NCI-H345 (cell line): ENCODE measurements around the gene OAS1.

Source experiments
- DNase-seq: peaks from one replicate; lab custom pipeline; 2025; lab: John Stamatoyannopoulos, UW

Gene OAS1

DNA sequence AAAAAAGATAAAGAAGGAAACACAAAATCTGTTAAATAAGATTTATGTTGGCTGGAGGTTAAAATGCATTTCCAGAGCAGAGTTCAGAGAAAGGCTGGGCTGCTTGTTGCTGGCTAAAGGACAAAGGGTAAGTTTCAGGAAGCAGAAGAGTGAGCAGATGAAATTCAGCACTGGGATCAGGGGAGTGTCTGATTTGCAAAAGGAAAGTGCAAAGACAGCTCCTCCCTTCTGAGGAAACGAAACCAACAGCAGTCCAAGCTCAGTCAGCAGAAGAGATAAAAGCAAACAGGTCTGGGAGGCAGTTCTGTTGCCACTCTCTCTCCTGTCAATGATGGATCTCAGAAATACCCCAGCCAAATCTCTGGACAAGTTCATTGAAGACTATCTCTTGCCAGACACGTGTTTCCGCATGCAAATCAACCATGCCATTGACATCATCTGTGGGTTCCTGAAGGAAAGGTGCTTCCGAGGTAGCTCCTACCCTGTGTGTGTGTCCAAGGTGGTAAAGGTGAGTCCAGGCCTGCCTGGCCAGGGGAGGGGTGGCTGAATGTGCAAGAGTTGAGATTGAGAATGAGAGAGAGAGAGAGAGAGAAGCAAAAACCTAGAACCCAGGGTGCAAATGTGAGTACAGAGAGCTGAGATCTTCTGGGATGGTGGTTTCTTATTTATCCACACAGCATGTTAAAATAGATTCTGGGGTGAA is at the start of gene OAS1:
TSS of gene OAS1 (plus strand) at position 251 of the 703 bp plus-strand sequence. CDS start at position 329, 78 bp downstream.
- peak; percentile 33 for DNase-seq

DNA sequence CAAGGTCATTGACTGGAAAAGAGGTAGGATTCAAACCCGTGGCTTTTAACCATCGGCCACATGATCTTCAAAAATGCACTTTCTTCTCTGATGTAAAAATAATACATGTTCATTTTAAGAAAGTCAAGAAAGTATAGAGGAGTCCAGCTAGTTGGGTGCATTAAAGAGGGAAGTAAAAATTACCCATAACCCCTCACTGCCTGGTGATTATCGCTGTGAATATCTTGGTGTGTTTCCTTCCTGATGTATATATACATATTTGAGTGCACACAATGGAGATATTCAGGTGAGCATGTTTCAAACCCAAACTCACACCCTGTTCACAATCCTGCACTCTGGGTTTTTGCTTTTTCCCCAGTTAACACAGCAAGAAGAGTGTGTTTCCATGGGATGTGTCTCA is 47.5 kb upstream of the OAS1 start:
- DNase-seq, result no peak

DNA sequence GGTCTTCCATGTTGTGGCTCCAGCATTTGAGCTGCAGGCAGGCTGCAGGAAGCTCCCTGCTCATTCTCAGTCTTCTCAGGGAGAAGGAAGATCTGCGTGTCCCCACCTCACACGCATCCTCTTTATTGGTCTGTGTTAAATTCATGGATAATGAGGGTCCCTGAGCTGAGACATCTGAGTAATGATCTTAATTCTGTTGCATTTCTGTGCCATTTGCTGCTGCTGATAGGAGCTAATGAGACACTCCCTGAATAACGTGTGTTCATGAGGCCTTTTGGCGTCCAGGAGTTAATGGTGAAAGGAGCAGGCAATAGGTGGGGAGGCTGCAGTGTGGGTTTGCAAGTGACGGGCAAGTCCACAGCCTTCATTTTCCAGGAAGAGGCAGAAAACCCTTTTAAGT is 46.6 kb upstream of the OAS1 start:
- DNase-seq, result no peak

DNA sequence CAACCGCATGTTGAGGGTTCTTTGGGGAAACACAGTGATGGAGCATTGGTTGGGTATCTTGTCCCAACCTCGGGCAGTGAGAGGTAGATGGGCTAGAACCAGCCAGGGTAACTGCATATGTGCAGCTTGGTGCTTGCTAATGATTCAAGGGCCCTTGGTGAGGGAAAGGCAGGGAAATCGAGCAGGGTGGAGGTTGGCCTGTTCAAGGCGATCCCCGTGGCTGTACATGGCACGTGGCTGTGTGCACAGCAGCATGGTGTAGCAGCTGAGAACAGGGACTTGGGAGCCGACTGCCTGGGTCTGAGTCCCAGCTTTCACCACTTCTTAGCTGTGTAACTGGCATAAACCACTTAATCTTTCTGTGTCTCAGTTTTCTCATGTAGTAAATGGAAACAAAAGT is 45.5 kb upstream of the OAS1 start:
- no peak for DNase-seq

DNA sequence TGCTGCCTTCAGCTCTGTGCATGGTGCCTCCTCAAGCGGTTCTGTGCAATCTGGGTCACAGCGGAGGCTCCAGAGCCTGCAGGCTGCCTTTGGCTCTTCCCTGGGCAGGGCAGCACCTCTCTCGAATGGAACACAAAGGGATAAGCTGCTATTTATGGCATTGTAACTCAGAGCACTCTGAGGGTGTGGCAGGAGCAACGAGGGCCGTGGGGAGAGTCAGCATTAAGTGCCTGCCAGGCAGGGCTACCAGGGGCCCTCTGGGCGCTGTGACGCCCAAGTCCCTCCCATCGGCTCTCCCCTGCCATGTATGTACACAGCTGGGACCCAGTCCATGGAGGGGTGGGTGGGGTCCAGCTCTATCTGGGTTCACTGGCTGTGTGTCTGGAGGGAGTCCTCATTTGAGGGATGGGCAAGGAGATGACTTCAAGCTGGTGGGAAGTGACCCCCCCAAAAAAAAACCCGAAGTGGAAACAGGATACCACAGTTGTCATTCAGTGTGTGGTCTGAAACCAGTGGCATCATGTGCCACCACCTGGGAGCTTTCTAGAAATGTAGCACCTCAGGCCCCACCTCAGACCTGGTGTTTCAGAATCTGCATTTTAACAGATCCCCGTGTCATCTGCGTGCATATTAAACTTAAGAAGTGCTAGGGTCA is 44.0 kb upstream of the OAS1 start:
- DNase-seq, result peak; percentile 76

DNA sequence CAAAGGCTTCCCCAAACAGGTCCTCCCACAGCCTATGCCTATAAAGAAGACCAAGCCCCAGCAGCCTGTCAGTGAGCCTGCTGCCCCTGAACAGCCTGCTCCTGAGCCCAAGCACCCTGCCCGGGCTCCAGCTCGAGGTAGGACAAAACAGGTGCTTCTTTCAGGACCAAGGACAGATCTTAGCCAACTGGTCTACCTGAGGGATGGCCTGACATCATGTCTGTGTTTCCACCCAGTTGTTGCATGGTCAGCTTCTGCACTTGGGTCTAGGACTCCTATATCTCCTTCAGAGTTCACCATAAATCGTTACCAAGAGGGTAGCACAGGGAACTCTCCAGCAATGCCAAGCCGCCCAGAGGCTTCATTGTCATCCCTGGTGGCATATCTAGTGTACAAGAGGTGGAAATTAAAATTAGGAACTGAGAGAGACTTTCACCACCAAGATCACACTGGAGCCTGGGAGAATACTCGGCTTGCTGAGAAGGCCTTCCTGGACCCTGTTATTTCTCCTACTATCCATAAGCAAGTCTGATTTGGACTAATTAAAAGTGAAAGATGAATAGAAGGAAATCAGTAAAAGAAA is 38.2 kb upstream of the OAS1 start:
- DNase-seq, result no peak

DNA sequence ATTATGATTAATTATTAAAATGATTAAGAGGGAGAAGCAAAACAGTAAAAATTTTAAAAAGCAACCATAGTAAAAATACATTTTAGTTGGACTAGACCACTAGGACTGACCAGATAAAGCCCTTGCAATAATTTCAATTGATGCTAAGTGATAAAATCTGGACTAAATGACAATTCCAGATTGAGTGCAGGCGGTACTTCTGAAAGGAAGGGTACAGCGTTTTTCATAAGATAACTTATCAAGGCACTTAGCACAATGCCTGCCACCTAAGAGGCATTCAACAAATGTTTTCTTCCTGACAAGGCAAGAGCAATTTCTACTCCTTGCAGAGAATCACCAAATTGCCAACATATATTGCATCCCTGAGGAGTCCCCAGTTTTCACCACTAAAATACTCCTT is 37.7 kb upstream of the OAS1 start:
- no peak for DNase-seq

DNA sequence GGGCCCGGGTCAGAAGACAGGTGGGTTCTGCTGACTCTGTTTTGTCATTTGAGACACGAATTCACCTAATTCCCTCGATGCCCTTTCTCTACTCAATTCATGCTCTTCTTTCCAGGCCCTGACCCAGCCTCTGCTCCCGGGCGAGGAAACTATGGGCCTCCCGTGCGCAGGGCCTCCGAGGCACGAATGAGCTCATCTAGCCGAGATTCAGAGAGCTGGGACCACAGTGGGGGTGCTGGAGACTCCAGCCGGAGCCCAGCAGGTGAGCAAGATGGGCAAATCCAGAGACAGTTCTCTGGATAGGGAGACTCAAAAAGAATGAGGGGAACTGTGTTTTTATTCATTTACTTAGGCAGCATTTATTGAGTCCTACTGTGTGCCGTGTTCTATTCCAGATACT is 37.0 kb upstream of the OAS1 start:
- no peak for DNase-seq

DNA sequence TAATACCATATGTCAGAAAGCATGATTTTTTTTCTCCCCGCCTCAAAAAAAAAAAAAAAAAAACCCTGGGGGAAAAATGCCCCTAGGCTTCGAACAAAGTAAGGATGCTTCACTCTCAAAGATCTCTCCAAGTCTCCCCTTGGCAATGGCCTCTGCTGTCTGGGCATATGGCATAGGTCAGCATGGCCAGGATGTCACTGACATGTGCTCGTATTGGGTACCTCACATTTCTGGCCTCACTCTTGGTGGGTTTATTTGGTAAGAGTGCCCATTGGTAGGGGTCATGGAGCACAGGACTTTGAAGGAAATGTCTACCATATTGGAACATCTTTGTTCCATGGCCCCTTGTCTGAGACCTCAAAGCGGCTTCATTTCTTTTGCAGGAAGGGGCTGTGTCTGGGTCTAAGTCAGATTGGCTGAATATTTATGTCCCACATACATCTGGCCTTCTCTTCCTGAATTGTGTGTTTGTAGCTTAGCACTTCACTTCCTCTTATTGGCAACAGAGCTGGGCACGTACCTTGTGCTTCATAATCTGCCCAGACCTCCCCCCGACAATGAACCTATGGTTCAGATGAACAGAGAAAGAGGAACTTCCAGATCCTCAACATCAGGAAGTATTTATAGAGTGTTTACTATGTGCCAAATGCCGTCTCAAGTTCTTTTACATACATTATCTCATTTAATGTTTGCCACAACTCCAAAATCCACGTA is 36.3 kb upstream of the OAS1 start:
- DNase-seq, result no peak

DNA sequence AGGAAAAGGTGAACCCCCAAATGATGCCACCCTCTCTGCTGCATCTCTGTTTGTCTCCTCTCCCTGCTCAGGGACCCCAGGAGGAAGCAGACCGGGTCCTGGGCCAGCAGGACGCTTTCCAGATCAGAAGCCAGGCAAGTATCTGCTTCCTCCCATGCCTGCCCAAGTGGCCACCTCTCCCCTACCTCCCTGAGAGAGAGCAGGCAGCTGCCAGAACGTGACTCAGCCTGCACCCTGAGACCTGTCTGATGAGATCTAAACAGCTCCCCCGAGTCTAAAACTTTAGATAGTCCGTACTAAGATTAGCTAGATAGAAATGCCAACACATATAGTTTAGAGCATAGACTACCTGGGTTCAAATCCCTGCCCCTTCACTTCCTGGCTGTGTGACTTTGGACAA is 31.2 kb upstream of the OAS1 start:
- no peak for DNase-seq

DNA sequence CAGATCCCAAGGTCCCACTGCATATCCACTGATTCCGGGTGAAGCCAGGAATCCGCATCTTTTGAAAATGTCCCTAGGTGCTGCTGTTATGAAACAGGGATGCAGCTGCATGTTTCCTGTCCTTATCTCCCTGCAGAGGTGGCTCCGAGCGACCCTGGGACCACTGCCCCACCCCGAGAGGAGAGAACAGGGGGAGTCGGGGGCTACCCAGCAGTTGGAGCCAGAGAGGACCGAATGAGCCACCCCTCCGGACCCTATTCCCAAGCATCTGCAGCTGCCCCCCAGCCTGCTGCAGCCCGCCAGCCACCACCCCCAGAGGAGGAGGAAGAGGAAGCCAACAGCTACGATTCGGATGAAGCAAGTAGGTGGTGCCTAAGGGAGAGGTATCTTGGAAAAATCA is 30.3 kb upstream of the OAS1 start:
- DNase-seq, result no peak

DNA sequence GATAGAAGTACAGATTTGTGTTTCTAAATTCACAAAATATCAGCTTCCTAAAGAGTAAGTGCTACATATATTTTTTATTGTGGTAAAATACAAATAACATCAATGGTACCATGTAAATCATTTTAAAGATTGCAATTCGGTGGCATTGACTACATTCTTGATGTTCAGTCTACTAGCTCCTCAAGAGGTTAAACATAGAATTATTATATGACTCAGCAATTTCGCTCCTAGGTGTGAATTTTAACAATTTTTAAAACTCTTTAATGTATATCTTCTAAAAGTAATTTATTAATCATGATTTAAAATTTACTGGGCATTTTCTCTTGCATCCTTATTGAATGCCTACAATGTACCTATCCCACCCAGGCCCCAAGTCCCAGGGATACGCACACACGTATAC is 29.8 kb upstream of the OAS1 start:
- DNase-seq, result no peak

DNA sequence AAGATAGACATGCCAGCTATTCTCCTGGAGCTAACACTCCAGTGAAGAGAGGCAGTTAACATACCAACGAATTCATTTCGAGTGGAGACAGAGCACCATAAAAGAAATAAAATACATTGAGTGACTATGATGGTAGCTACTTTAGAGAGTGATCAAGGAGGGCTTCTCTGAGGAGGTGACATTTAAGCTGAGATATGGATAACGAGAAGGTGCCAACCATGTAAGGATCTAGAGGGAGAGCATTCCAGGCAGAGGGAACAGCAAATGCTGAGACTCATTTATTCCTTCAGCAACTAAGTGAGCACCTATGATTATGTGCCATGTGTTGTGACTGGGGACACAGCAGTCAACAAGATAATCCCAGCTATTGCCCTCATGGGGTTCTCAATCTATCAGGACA is 28.3 kb upstream of the OAS1 start:
- no peak for DNase-seq

DNA sequence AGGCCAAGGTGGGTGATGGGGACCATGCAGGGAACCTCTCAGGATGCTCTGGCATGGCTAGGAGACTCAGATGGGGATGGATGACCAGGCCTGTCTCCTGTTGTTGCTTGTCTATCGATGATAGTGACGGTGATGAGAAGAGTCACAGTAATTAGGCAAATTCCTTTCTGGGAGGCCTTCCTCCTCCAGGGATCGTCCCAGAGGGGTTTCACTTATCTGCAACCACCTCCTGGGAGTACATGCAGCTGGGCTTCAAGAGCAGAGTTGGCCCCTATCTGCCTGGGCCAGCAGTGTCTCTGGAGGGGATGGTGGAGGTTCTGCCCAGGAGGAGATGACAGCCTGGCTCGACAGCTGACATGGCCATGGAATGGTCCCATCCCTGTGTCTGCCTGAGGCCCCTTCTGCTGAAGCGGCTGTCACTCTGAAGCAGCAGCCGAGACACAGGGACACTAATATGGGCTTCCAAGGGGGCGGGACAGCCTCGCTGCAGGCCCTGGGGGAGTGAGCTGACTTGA is 27.5 kb upstream of the OAS1 start:
- no peak for DNase-seq

DNA sequence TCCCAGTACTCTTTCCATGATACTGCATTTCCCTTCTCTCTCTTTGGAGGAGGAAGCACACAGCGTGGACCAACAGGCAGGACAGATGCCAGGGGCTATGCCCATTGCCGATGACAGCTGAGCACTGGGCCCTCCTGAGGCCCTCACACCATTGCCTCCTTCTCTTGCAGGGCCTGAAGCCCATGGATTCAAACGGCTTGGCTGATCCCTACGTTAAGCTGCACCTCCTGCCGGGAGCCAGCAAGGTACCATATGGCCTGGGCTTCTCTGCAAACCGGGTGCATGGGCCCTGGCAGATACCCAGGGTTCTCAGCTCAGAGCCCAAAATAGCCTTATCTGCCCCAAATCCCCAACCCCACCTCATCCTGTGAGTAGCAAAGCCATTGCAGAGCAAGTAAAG is 25.2 kb upstream of the OAS1 start:
- DNase-seq, result no peak

DNA sequence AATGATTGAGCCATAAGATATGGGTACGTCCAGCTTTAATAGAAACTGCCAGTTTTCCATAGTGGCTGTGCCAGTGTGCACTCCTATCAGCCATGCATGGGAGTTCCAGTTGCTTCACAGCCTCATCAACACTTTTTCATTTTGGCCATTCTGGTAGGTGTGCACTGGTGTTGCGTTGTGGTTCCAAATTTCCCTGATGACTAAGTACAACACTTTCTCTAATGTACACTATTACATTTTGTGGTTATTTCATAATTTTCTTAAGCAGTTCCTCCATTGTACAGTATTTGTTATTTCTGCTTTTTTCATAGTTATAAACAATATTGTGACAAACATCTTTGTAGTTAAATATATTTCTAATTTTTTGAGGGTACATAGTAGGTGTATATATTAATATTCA is 21.5 kb upstream of the OAS1 start:
- DNase-seq, result no peak

DNA sequence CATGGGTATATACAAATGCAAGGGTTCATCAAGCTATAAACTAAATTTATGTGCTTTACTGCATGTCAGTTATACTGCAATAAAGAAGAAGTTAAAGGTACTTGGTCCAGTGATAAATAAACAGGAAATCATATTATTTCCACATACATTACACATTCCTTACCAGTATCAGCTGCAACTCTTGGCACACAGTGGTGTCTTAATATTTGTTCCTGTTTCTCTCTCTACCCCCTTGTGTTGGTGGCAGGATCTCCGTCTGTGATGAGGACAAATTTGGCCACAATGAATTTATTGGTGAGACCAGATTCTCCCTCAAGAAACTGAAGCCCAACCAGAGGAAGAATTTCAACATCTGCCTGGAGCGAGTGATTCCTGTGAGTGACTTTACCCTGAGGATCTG is 19.2 kb upstream of the OAS1 start:
- no peak for DNase-seq

DNA sequence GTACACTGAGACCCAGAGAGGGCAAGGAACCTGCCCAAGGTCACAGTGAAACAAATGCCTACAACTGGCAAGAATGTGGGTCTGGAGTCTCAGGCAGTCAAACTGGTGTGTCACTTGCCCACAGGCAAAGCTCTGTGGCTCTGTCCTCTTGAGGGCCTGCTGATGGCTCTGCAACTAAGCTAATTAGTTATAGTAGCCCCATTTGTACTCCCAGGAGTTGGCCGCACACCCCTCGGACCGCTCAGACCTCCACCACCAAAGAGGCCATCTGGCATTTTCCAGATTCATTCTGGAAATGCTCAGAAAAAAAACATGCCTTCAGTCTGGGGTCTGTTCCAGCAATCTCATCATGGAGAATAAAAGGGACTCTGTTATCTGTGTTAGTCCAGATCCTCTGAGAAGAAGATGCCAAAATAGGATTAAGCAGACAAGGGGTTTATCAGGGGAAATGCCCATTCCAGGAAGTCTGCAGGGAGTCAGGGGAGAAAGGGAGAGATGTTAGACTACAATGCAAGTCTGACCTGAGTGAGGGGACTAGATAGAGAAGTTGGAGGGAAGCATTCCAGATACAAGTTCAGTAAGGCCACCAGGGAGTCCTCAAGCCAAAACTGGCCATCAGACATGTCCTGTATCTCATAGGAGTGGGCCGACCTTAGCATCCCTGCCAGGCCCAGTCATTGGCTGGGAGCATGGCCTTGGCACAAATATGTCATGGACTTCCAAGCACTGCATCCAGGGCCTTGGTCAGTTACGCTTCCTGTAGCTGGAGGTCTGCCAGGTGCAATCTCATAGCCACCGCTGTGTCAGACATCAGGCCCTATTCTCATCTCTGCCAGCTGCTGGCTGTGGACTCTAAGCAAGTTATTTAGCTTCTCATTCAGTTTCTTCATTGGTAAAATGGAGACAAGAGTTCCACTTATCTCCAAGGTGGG is 15.4 kb upstream of the OAS1 start:
- no peak for DNase-seq

DNA sequence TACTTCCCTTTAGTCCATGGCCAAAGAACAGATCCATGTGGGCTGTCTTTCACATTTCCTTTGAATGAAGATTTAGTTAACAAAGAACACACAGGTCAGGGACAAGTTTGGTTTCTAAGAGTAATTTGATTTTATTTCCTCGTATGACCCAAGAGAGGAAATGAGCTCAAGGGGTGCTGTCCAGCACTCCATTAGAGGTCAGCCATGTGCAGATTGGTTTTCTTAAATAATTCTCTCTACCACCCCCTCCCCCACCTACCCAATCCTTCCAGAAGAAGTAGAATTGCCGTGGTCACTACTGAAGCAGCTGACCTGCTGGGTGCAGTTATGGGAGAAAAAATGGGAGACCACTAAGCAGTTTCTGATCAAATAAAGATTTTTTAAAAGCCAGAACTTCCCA is 13.9 kb upstream of the OAS1 start:
- DNase-seq, result no peak

DNA sequence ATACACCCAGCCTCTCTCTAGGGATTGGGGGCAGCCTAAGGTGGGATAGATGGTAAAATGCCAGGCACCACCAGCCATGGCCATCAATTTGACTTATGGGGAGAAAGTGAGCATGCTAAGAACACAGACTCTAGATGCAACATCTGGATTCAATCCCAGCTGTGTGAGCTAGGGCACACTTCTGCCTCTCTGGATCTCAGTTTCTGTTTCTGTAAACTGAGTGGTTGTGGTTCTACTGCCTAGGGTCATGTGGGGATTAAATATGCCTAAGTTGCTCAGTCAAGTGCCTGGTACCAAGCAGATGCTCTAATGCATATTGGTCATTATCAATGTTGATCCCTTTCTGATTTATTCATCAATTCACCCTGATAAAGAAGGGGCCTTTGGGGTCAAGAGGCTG is 12.6 kb upstream of the OAS1 start:
- no peak for DNase-seq

DNA sequence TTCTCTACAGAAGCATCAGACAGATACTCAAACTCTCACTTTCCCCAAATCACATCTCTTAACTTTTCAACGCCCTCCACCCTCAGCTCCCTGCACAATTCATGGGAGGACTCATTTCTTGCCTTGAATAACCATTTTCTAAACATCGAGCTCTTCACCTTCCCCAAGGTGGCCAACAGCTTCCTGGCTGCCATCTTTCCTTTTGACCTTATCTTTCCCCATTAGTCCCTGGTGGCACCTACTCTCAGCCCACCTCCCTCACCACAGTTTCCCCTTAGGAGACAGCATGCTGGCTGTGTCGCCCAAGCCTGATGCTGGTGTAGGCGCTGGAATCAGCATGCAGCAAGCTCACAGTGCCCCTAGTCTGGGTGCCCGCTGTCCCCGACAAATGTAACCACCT is 8.4 kb upstream of the OAS1 start:
- no peak for DNase-seq
